ENCODE measurements around the gene HORMAD2.
"Not testable (repeated sequence)": the region's sequence is repeated elsewhere in the genome, so short reads cannot be mapped to it uniquely, and the experiment has no call there.

Gene HORMAD2

DNA sequence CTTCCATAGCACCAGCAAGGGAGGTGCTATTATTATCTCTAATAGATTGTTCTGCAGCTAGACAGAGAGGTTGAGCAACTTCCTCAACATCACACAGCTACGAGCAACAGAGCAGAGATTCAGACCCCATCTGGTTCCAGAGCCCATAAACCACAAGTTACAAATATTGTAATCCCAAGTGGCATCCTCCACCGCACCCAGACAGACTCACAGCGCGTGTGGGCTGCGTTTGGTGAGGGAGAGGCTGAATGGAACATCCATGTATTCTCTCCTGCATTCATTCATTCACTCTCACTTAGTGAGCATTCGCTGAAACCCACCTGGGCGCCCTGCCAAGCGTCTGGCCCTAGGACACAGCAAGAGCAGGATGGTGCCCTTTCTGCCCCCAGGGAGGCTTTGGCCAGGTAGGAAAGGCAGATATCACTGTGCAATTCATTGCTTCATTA, 132.8 kb downstream of the HORMAD2 start:
- DNase-seq: no peak

DNA sequence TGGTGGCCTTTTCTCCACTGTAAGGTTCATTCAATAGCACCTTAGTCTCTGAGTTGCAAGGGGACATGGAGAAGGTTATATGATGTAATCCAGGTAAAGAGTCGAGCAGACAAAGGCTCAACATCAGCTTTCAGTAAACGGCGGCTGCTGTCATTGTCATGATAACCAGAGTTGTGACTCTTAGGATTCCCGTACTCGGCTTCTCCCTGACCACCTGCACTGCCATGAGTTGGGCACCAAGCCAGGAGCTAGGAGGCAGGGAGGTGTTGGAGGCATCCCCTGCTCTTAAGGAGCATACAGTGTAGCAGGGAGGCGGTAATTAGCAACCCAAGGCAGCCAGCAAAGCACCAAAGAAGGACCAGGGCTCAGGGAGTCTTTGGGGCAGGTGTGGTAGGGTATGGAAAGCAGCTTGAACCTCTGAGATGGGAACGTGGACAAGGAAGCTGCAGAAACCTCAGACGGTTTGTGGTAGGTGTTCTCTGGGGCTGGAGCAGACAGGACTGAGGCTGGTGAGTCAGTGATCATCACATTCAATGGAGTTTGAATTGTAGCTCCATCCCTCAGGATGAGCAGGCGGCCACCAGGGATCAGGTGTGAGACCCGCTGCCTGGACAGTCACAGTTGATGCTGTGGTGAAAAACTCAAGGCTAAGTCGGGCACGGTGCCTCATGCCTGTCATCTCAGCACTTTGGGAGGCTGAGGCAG, 134.6 kb downstream of the HORMAD2 start:
- DNase-seq: peak; percentile 63

DNA sequence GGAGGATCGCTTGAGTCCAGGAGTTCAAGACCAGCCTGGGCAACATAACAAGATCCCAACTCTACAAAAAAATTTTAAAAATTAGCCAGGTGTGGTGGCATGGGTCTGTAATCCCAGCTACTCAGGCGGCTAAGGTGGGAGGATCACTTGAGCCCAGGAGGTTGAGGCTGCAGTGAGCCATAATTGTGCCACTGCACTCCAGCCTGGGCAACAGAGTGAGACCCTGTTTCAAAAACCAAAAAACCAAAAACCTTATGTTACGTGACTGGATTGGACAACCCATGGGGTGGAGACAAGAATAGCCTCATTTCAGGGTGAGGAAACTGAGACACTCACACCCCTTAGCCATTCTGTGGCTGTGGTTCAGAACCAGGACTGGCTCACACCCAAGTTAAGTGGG, 136.0 kb downstream of the HORMAD2 start:
- DNase-seq: not testable (repeated sequence)

DNA sequence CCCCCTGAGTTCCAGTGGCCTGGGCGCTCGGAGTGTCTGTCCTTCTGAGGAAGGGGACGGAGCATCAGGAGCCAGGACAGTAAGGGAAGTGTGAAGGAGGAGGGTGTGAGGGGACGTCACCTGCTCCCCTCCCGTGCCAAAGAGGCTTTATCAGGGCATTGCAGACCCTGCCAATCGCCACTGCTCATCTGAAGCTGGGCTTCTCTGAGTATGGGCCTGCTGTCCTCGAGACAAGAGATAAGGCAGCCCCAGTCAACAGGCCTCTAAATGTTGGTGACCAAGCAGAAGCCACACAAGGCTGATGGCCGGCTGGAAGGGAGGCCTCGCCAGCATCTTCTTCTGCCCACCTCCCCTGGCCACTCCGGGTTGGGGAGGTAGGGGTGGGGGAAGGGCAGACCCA, 136.4 kb downstream of the HORMAD2 start:
- DNase-seq: no peak

DNA sequence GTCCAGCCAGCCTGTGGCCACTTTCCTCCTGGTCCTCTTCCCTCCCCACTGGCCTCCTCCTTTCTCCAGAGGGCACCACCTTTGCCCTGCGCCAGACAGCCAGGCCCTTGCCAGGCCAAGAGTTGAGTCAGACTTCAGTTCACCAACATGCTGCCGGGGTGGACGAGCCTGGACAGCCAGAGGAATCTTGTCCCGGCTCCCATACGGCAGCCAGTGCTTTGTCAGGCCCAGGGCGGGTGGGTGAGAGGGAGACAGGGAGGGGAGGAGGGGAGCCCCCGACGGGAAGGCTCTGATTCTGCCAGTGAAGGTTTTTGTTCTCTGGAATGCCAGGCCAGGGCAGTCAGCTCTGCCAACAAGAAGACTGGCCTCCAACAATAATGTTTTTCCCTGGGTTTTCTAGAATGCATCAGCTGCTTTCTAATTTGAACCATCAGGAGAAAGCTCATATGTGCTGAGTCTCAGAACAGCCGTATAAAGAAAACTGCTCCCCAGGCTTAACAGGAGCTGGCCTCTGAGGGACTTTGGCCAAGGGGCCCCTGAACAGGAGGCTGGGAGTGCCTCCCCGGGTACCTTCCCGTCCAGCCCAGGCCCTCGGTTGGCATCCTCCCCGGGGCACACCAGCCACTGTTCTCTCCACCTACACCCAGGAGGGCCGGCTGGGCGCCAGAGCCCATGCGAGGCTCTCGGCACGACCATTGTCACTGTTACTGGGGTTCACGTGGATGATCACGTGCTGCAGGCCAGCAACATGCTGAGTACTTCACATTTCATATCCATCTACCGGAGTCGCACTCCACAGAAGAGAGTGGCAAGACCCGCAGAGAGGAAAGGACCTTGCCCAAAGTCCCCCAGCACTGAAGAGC, 137.7 kb downstream of the HORMAD2 start:
- DNase-seq: no peak

DNA sequence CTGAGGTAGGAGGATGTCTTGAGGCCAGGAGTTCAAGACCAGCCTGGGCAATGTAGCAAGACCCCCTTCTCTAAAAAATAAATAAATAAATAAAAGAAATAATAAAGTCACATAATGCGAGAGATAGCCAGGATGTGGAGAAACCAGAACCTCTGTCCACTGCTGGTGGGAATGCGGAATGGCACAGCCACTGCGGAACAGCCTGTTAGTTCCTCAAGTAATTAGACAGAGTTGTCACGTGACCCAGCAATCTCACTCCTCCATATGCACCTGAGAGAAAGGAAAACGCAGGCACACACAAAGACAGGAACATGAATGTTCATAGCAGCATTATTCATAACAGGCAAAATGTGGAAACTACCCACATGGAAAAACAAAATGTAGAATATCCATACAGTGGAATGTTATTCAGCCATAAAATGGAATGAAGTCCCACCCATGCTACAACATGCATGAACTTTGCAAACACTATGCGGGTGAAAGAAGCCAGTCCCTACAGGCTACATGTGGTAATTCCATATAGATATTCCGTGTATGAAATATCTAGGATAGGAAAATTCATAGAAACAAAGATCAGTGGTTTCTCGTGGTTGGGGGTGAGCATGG, 138.9 kb downstream of the HORMAD2 start:
- DNase-seq: no peak

DNA sequence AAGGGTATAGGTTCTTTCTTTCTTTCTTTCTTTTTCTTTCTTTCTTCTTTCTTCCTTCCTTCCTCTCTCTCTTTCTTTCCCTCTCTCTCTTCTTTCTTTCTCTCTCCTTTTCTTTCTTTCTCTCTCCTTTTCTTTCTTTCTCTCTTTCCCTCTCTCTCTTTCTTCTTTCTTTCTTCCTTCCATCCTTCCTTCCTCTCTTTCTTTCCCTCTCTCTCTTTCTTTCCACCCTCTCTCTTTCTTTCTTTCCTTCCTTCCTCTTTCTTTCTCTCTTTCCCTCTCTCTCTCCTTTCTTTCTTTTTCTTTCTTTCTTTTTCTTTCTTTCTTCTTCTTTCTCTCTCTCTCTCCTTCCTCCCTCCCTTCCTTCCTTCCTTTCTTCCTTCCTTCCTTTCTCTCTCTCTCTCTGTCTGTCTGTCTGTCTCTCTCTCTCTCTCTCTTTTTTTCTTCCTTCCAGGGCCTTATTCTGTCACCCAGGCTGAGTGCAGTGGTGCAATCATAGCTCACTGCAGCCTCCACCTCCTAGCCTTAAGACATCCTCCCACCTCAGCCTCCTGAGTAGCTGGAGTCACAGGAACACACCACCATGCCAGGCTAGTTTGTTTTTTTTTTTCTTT, 139.5 kb downstream of the HORMAD2 start:
- DNase-seq: no peak

GRCh38 chr22:30220338-30221012, 140.2 kb downstream of the HORMAD2 start:
- DNase-seq: no peak

GRCh38 chr22:30221121-30221992, 141.1 kb downstream of the HORMAD2 start:
- no peak for DNase-seq

GRCh38 chr22:30222321-30222720, 142.1 kb downstream of the HORMAD2 start:
- DNase-seq: no peak

DNA sequence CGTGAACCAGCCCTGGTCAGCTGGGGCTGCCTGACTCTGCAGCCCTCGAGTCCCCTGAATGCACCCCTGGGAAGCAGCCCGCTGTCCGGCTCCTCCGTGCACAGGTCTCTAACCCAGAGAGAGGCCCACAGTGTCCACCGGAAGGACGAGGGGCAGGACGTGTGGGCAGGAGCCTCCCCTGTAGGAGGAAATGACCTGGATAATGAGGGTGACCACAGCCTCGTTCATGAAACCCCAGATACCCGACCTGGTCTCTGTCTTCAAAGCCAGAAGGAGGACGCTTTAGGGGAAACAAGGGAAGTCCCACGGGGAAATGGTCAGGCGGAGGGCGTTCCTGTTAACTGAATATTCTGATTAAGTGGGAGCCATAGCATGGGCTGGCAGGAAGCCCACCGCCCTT, 143.0 kb downstream of the HORMAD2 start:
- DNase-seq: no peak

DNA sequence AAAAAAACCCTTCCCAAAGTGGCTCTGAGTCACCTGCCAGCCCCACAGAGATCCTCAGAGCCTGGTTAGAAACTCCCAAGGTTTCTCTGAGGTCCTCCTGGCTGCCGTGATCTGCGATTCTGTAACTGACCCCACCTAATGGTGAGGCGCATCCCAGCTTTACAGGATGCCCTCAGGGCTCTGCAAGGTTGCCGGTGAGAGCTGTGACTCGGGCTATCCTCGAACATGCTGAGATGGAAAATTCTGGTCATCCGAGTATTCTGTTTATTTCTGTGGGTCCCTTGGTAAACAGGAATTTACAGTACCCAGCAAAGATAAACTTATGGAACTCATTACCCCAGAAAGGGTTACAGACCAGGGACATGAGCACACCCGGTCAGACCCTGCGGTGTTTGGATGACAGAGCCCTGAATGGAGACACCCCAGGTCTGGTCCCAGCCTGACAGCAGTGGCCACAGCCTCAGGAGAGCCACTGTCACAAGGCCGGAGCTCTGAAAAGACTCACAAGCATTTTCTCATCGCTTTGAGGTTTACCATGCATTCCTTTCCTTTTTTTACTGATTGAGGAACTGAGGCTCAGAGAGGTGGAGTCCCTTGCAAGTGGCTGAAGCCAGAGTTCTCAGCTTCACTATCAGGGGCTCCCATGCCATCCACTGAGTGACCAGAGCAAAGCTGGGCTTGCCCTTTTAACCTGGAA, 144.0 kb downstream of the HORMAD2 start:
- DNase-seq: no peak

DNA sequence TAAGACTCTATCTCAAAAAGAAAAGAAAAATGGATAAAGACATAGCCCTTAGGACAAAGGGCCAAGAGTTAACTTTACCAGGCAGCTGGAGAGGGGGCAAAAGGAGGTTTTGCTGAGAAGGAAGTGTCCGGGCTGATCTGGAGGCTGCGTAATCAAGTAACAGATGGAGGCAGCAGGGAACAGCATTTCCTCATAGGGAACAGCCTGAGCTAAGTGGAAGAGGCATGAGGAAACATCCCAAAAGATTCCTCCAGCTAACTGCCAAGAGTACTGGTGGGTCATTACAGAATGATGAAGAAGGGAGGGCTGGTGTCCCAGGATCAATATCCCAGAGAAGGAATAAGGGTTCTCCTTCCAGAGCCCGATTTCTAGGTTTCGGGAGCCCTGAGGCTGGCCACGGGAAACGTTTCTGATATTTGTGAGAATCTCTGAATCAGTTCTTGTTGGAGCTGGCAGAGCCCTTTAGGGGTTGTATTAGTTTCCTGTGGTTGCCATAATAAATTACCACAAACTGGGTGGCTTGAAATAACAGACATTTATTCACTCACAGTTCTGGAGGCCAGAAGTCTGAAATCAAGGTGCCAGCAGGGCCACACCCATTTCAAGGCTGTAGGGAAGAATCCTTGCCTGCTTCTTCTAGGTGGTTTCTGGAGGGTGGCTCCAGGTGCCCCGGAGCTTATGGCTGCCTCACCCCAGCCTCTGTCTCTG, 145.1 kb downstream of the HORMAD2 start:
- no peak for DNase-seq

- DNase-seq: no peak
These were observed 146.0 kb downstream of the HORMAD2 start for GRCh38 chr22:30226192-30226832.
